Measurements from ENCODE around the gene RBMY1F.
"Not testable (repeated sequence)": the region's sequence is repeated elsewhere in the genome, so short reads cannot be mapped to it uniquely, and the experiment has no call there.

Gene RBMY1F

DNA sequence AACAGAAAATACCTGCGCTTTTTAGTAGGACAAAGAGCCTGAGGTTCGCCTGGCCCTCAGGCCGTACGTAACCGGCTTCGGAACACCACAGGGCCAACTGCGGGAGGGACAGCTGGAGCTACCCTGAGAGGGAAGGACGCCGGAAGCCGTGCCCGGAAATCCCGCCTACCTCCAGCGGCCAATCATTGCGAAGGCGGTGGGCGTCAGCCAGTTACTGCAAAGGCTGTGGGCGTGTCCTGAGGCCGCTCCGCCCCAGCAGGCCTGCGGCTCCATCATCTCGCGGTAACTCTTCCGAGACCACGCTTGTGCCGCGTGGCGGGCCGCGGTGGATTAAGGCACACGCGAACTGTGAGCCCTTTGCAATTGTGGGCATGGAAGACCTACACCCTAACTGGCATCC, at the start of gene RBMY1F:
Gene RBMY1F (minus strand): TSS at position 101 of the 400 bp plus-strand sequence. CDS start 1,954 bp downstream, outside the sequence.
- DNase-seq: not testable (repeated sequence)

- DNase-seq: not testable (repeated sequence)
Observed at GRCh38 chrY:22151144-22151543, 31.6 kb downstream of the RBMY1F start.

DNA sequence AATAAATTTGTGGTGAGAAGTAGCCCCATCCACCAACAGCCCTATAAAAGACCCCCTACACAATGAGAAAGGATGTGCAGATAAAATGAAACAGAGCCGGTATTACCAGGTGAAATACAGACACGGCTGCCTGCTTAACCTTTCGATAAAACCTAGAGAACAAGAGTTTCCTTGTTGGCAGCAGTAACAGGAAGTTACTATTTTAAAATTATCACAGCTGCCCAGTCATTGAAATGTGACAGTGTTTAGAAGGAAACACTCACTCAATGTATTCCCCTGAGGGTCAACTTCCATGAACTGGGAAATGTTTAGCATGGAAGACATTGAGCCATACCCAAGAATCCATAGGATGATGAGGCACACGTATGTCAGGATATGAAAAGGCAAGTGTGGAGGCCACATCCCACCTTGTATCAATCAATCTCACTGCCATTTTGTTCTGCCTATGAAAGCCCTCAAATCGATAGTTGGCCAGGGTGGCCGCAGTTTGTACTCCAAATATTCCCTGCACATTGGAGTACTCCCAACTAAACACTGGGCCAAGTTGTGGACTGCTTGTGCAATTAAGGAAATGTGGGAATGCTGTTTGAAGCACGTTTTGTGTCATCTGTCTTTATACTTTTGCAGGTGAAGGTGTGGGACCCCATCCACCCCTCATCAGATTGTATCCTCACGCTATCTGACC, 41.6 kb downstream of the RBMY1F start:
- not testable (repeated sequence) for DNase-seq

DNA sequence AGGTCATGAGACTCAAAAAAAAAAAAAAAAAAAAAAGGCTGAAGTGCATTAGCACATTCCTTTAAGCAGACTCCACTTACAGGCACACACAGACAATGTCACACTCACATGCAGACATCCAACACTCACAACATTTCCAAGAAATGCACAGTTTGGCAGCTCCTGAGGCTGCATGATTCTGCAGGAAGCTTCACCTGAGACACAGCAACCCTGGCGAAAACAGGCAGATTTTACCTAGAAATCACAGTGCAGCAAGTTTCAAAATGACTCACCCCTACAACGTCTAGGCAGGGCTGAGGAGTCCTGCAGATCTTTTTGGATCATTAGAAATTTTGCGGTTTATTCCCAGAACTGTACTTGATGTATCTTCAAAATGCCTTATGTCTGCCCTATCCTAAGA, 48.0 kb downstream of the RBMY1F start:
- not testable (repeated sequence) for DNase-seq

GRCh38 chrY:22130494-22130893, 52.2 kb downstream of the RBMY1F start:
- DNase-seq: not testable (repeated sequence)
